22Rv1 (cell line): ENCODE results near the gene SASH3.

Source experiments
- CTCF ChIP-seq: fragments of 450-650 bp; IDR thresholded peaks from 2 replicates; pipeline ENCODE4 v1.5.1; 2017; ENCODE audit warnings: mild to moderate bottlenecking
- ZFX ChIP-seq: fragments of 450-650 bp; IDR thresholded peaks from 2 replicates; pipeline ENCODE4 v1.6.1; 2017; ENCODE audit warnings: antibody characterized with exemption, borderline replicate concordance

GRCh38 chrX:129784371-129784770, 4.6 kb downstream of the SASH3 start:
- no peak for TF ChIP-seq CTCF
- no peak for TF ChIP-seq ZFX
